Esophagus (tissue), 2 donors: ENCODE data around the gene SEMA5A. TPM values are rescaled to one million over a fixed set of nuclear protein-coding genes. Genes with fewer than 3 reads are reported as not detected.

ENCODE experiments used
- H3K27ac ChIP-seq, 2 donors: one replicate each; pipeline ENCODE4 v1.5.1; 2013; ENCODE audit warnings: low read depth in 2 of 2, mild to moderate bottlenecking in 2 of 2, inconsistent platforms in 1 of 2, low read length in 1 of 2, moderate library complexity in 1 of 2
- H3K27me3 ChIP-seq, 2 donors: one replicate each; pipeline ENCODE4 v1.6.1; 2013; ENCODE audit warnings: low read length in 2 of 2, control low read depth in 1 of 2, mild to moderate bottlenecking in 1 of 2; ENCODE audit not compliant: insufficient read depth in 2 of 2, control insufficient read depth in 1 of 2
- H3K36me3 ChIP-seq, 2 donors: one replicate each; pipeline ENCODE4 v1.6.1; 2013; ENCODE audit warnings: low read length in 1 of 2; ENCODE audit not compliant: control insufficient read depth in 2 of 2, insufficient read depth in 2 of 2
- H3K4me1 ChIP-seq, 2 donors: one replicate each; pipeline ENCODE4 v1.6.1; 2013; ENCODE audit warnings: low read length in 1 of 2; ENCODE audit not compliant: control insufficient read depth in 2 of 2, insufficient read depth in 2 of 2
- H3K4me3 ChIP-seq, 2 donors: one replicate each; pipeline ENCODE4 v1.5.1; 2013; ENCODE audit warnings: low read length in 2 of 2, mild to moderate bottlenecking in 2 of 2, low read depth in 1 of 2, moderate library complexity in 1 of 2
- H3K9me3 ChIP-seq, 2 donors: one replicate each; pipeline ENCODE4 v1.6.1; 2013; ENCODE audit warnings: mild to moderate bottlenecking in 2 of 2, low read depth in 1 of 2, low read length in 1 of 2, moderate library complexity in 1 of 2; ENCODE audit not compliant: control insufficient read depth in 2 of 2, insufficient read depth in 1 of 2
- WGBS, 2 donors: extraction: QIAGEN DNeasy Blood & Tissue Kit; methylation state at CpG; one replicate each; pipeline ENCODE4 v1.1.7; 2013; 5-methylcytosine and 5-hydroxymethylcytosine counted together
- polyA plus RNA-seq, 2 donors: library from polyadenylated mRNA; stranded (reverse); fragments of 200-250 nt; gene quantifications; one replicate each; pipeline ENCODE4 v1.2.3, GENCODE V29; 2013
- donor health status: healthy with polysubstance abuse.
- donor health status: Bipolar disorder and iron deficiency.

The SEMA5A gene
- polyA plus RNA-seq, 2 donors = 1.3 to 1.9 TPM

GRCh38 chr5:9297134-9297533 lies 248.7 kb downstream of the SEMA5A start:
- H3K9me3 ChIP-seq = no peaks in the 10 kb centered on the region
- H3K27me3 ChIP-seq = no peaks in the 10 kb centered on the region
- no peak overlapping the region for H3K27ac ChIP-seq
- no peaks in the 10 kb centered on the region for H3K4me1 ChIP-seq
- H3K4me3 ChIP-seq = no peak overlapping the region
- WGBS, 2 donors = 64 to 68% methylated on average over 4 of the region's 4 CpGs
- no peaks in the 10 kb centered on the region for H3K36me3 ChIP-seq

GRCh38 chr5:9295466-9295801 lies 250.4 kb downstream of the SEMA5A start:
- WGBS, 2 donors = 58 to 72% methylated on average over 1 of the region's 1 CpG
- Histone ChIP-seq H3K4me3 (no peak overlapping the region), H3K4me1 (no peaks in the 10 kb centered on the region), H3K36me3 (no peaks in the 10 kb centered on the region), H3K27ac (no peak overlapping the region), H3K27me3 (no peaks in the 10 kb centered on the region), H3K9me3 (no peaks in the 10 kb centered on the region)

- H3K4me3 ChIP-seq = no peak overlapping the region
- no peaks in the 10 kb centered on the region for H3K27me3 ChIP-seq
- WGBS, 2 donors = 72 to 74% methylated on average over 3 of the region's 3 CpGs
- no peaks in the 10 kb centered on the region for H3K4me1 ChIP-seq
- H3K9me3 ChIP-seq = no peaks in the 10 kb centered on the region
- no peaks in the 10 kb centered on the region for H3K36me3 ChIP-seq
- no peak overlapping the region for H3K27ac ChIP-seq
Observed at GRCh38 chr5:9294793-9295465, 250.9 kb downstream of the SEMA5A start.

- 77 to 82% methylated on average over 7 of the region's 7 CpGs for WGBS, 2 donors
- H3K27ac ChIP-seq = no peak overlapping the region
- H3K4me3 ChIP-seq = no peak overlapping the region
Observed at GRCh38 chr5:9288234-9288633, 257.6 kb downstream of the SEMA5A start.

GRCh38 chr5:9284781-9285307 lies 261.0 kb downstream of the SEMA5A start:
- peaks cover 0 to 2% of the 10 kb centered on the region in 2 donors for H3K4me1 ChIP-seq
- H3K27ac ChIP-seq = no peak overlapping the region
- WGBS, 2 donors = 43 to 47% methylated on average over 3 of the region's 3 CpGs
- no peak overlapping the region for H3K4me3 ChIP-seq
- no peaks in the 10 kb centered on the region for H3K36me3 ChIP-seq
- no peaks in the 10 kb centered on the region for H3K27me3 ChIP-seq
- H3K9me3 ChIP-seq = peaks cover 0 to 2% of the 10 kb centered on the region in 2 donors

More at GRCh38 chr5:9288234-9288633, 257.6 kb downstream of the SEMA5A start:
- Histone ChIP-seq H3K27me3 (no peaks in the 10 kb centered on the region), H3K4me1 (no peaks in the 10 kb centered on the region), H3K9me3 (no peaks in the 10 kb centered on the region), H3K36me3 (no peaks in the 10 kb centered on the region)

- no peaks in the 10 kb centered on the region for H3K27me3 ChIP-seq
- peaks cover 0 to 2% of the 10 kb centered on the region in 2 donors for H3K9me3 ChIP-seq
- H3K4me1 ChIP-seq = peaks cover 0 to 2% of the 10 kb centered on the region in 2 donors
- no peaks in the 10 kb centered on the region for H3K36me3 ChIP-seq
- no peak overlapping the region for H3K27ac ChIP-seq
- no peak overlapping the region for H3K4me3 ChIP-seq
- WGBS, 2 donors = 41 to 43% methylated on average over 1 of the region's 1 CpG
Observed at GRCh38 chr5:9284272-9284671, 261.6 kb downstream of the SEMA5A start.

GRCh38 chr5:9283473-9283872 lies 262.4 kb downstream of the SEMA5A start:
- Histone ChIP-seq H3K27ac (peak overlapping the region in 1 of 2 donors; percentile 58), H3K9me3 (peaks cover 0 to 2% of the 10 kb centered on the region in 2 donors), H3K4me3 (no peak overlapping the region), H3K36me3 (no peaks in the 10 kb centered on the region), H3K4me1 (peaks cover 0 to 2% of the 10 kb centered on the region in 2 donors), H3K27me3 (no peaks in the 10 kb centered on the region)
- WGBS, 2 donors = 84 to 91% methylated on average over 1 of the region's 1 CpG

GRCh38 chr5:9283021-9283420 lies 262.9 kb downstream of the SEMA5A start:
- 40 to 48% methylated on average over 3 of the region's 3 CpGs for WGBS, 2 donors
- H3K9me3 ChIP-seq = peaks cover 0 to 2% of the 10 kb centered on the region in 2 donors
- H3K27ac ChIP-seq = peak overlapping the region; percentile 30 to 70
- H3K4me3 ChIP-seq = no peak overlapping the region
- no peaks in the 10 kb centered on the region for H3K36me3 ChIP-seq
- H3K4me1 ChIP-seq = peaks cover 0 to 2% of the 10 kb centered on the region in 2 donors
- H3K27me3 ChIP-seq = no peaks in the 10 kb centered on the region

- Histone ChIP-seq H3K9me3 (peaks cover 0 to 2% of the 10 kb centered on the region in 2 donors), H3K4me1 (peaks cover 0 to 2% of the 10 kb centered on the region in 2 donors), H3K36me3 (no peaks in the 10 kb centered on the region), H3K27me3 (no peaks in the 10 kb centered on the region), H3K27ac (no peak overlapping the region), H3K4me3 (no peak overlapping the region)
- 92 to 93% methylated on average over 3 of the region's 3 CpGs for WGBS, 2 donors
Observed at GRCh38 chr5:9282211-9282610, 263.7 kb downstream of the SEMA5A start.

GRCh38 chr5:9279774-9280173 lies 266.1 kb downstream of the SEMA5A start:
- H3K4me3 ChIP-seq = no peak overlapping the region
- no peaks in the 10 kb centered on the region for H3K36me3 ChIP-seq
- H3K27ac ChIP-seq = no peak overlapping the region
- H3K27me3 ChIP-seq = no peaks in the 10 kb centered on the region
- peaks cover 0 to 2% of the 10 kb centered on the region in 2 donors for H3K4me1 ChIP-seq
- 26 to 83% methylated on average over 1 of the region's 1 CpG for WGBS, 2 donors
- H3K9me3 ChIP-seq = peaks cover 0 to 2% of the 10 kb centered on the region in 2 donors
